ENCODE data around the gene SSH3.

The SSH3 gene

GRCh38 chr11:67349928-67350465 is 46.7 kb downstream of the SSH3 start:
- DNase-seq: no peak

GRCh38 chr11:67351275-67352005 is 48.1 kb downstream of the SSH3 start:
- peak; percentile 72 for DNase-seq

GRCh38 chr11:67352546-67353316 is 49.4 kb downstream of the SSH3 start:
- DNase-seq: no peak

DNA sequence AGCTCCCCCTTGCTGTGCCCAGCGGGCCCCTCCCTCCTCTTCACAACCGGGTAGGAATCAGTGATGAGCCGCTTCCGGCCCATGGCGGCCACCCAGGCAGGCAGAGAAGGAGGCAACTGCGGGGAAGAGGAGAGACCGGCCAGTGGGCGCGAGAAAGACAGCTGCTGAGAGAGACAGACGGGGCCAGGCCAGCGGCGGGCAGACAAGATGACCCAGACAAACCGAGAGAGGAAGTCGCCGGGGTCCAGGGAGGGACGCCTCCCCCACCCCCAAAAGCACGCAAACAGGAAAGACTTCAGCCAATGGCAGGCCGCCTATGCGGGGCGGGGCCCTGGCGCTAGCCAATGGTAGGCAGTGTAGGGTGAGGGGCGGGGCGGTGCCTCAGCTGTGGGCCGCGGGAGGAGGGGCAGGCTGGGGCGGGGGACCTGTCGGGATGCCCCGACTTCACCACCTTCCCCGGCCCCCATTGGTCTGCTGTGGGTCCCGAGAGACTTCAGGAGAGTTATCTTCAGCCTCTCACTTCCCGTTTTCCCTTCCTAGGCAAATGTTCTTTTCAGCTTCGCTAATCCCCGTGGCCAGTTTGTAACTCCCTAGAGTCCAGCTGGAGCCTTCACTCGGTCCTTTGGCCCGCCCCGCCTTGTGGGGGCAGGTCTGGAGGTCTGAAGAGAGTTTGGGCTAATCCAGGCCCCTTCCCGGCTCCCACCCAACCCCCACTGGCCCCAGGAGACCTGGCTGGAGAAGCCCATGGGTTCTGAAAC is 50.2 kb downstream of the SSH3 start, which contains the start of gene POLD4:
TSS of gene POLD4 (minus strand) at position 230 of the 758 bp plus-strand sequence. CDS start at position 83, 147 bp downstream.
- peak; percentile 95 for DNase-seq

- DNase-seq: peak; percentile 41
Observed at GRCh38 chr11:67354075-67355022, 51.0 kb downstream of the SSH3 start.

DNA sequence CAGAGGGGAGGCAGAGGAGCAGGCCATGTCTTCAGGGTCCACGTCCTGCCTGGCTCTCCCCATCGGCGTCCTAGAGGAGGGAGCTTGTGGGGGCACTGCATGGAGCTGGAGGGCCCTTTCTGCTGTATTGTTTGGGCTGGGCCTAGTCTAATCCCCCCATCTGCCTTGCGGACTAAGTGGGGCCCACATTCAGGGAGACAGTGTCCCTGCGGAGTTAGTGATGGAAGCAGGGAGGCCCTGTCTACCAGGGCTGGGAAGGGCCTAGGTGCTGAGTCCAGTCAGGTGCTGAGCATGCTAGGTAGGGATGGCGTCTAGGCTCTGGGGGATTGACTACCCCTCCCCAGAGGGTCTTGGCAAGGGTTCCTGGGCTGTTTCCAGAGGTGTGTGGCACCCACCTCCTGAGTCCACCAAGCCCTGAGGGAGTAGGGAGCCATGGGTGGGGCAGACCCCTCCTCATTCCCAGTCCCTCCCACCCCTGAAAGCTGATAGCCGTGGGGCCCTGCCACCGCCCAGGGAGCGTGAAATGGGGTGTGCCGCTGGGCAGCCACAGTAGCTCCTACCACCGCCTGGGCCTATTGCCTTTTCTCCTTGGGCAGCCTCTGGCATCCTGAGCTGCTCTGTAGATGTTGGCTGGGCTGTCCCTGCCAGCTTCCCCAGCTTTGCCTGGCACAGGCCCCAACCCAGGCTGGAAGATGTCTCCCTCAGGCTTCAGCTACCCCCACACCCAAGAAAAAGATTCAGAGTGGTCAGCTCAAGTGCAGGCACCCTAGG is 51.9 kb downstream of the SSH3 start:
- DNase-seq: no peak

GRCh38 chr11:67355794-67356386 is 52.6 kb downstream of the SSH3 start:
- DNase-seq: no peak

GRCh38 chr11:67356387-67356863 is 53.1 kb downstream of the SSH3 start:
- DNase-seq: no peak

DNA sequence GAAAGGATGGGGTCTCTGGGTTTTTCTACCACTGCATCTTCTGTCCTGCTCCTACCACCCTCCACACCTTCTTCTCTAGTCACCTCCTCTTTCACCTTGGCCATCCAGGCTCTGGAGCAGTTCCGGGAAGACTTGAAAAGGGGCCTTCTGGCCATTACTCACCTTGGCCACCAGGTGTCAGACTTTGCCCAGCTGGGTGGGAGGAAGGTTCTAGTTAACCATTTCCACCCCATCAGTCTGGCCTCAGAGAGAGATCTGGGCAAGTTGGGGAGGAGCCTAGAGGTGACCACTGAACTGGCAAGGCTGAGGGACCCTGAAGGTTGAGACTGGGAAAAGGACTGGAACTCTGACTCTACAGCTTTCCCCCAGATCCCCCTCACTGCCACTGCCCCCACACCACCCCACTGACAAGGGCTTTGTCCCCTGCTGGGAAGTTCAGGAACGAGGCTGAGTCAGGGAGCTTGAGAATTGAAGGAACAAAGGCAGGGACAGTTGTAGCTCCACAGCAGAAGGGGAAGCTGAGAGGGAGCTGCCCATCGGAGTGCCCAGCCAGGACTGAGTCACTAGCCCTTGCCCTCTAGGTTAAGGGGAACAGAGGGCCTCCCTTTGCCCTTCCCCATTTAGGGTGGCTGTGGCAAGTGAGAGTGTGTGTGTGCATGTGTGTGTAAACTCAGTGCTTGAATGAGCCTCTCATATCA is 53.7 kb downstream of the SSH3 start:
- peak; percentile 71 for DNase-seq

GRCh38 chr11:67357831-67358670 is 54.7 kb downstream of the SSH3 start:
- no peak for DNase-seq
